ENCODE measurements around the gene SPINK6.

SPINK6 gene

DNA sequence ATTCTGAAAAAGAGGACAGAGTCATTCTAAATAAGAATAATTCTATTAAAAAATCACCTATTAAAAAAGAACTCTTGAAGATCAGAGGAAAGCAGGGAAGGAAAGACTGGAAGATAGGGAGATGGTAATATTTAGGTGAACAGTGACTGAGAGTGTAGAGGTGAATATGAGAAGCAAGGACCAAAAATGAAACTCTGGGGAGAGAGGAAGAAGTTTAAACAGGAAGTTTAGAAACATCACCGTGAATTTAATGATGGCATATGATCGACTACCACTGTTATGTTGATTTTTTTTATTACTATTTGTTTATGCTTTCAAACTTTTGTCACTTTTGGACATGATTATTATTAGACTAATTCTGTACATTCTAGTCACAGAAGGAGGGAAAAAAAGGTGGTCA lies 1.7 kb upstream of the SPINK6 start:
- TF ChIP-seq, protein P1, sequence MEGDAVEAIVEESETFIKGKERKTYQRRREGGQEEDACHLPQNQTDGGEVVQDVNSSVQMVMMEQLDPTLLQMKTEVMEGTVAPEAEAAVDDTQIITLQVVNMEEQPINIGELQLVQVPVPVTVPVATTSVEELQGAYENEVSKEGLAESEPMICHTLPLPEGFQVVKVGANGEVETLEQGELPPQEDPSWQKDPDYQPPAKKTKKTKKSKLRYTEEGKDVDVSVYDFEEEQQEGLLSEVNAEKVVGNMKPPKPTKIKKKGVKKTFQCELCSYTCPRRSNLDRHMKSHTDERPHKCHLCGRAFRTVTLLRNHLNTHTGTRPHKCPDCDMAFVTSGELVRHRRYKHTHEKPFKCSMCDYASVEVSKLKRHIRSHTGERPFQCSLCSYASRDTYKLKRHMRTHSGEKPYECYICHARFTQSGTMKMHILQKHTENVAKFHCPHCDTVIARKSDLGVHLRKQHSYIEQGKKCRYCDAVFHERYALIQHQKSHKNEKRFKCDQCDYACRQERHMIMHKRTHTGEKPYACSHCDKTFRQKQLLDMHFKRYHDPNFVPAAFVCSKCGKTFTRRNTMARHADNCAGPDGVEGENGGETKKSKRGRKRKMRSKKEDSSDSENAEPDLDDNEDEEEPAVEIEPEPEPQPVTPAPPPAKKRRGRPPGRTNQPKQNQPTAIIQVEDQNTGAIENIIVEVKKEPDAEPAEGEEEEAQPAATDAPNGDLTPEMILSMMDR (IDR thresholded peaks at IDR 0.05; ENCODE audit: borderline replicate concordance, insufficient read depth, low read depth, low read length) = no peak
- H3K4me3 ChIP-seq (ENCODE audit: low read depth, low read length) = no peak overlapping the region

DNA sequence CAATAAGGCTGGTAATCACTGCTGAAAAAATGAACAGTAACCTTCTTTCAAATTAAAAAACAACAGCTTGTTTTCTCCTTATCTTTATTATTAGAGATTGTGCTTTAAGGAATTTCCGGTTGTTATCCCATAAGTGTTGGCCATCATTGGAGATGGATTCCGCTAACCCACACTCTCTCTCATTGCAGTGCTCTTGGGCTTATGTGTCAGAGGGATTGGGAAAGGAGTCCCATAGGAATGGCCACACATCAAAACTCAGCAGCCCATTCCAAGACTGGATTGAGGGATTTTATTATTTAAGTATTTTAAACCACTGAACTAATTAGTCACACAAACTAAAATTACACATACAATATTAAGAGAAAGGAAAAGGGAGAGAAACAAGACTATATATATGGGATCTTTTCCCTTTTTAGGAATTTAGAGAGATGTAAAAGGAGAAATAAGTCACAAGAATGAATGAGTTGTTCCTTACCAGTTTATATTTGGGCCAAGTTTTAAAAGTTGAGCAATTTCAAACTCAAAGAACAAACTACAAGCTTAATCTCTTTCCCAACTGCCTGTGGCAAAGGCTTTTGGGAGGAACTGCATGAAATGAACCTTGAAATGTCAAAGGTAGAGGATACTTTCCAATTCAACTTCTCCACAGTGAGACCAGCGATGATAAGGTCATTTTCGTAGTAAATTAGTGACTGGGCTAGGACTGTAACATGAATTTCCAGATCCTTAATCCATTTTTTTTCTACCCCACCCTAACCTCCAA lies 2.4 kb downstream of the SPINK6 start:
- TF ChIP-seq, protein P1 (IDR thresholded peaks at IDR 0.05; ENCODE audit: borderline replicate concordance, insufficient read depth, low read depth, low read length) = no peak
- H3K4me3 ChIP-seq (ENCODE audit: low read depth, low read length) = no peak overlapping the region

DNA sequence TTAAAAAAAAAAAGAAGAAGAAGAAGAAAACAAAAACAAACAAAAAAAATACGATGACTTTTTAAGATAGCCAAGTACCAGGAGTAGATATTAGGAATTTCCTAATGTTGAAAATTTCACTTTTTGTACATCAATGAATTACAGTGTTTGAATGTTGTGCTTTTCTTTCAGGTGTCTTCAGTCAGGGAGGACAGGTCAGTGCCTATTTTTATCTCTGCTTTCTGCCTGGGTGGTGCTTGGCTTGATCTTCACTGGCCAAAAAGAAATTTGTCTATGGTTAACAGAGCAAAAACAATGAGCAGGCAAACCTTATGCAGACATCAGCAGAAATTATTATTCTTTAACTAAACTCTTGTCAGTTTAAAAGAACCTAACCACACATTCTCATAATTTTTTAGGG lies 3.0 kb downstream of the SPINK6 start:
- H3K4me3 ChIP-seq (ENCODE audit: low read depth, low read length) = no peak overlapping the region
- TF ChIP-seq, protein P1 (IDR thresholded peaks at IDR 0.05; ENCODE audit: borderline replicate concordance, insufficient read depth, low read depth, low read length) = no peak

DNA sequence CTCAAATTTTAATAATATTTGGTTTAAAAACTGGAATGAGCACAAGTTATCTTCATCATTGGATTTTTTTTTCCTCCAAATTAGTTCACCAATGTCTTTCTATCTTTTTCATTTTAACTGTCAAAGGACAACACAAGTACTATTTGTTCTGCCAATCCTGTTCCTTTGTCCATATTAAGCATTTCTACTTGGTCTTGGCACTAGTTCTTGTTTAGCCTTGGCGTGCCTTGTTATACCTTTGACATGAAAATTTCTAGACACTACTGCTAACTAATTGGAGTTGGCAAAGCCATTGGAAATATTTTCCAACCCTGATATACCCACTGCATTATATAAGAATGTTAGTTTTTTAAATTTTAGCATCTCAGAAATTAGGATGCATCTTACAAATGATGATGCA lies 3.8 kb downstream of the SPINK6 start:
- H3K4me3 ChIP-seq (ENCODE audit: low read depth, low read length) = no peak overlapping the region
- TF ChIP-seq, protein P1 (IDR thresholded peaks at IDR 0.05; ENCODE audit: borderline replicate concordance, insufficient read depth, low read depth, low read length) = no peak

DNA sequence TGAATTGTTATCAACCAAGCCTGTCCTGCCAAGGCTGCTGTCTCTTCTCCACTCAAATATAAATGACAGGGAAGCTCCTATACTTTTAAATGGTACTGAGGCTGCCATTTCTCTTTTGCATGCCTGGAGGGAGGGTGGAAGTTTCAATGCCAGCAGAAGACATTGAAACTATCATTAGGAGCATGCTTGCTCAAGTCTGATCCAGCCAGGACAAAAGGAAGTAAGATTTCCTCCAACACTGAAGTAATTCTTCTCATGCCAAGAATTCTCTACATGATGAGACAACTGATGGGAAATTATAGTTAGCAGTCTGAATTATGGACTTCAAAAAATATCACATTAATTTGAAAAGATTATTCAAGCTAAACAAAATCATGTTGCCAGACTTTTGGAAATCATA lies 5.4 kb downstream of the SPINK6 start:
- TF ChIP-seq, protein P1 (IDR thresholded peaks at IDR 0.05; ENCODE audit: borderline replicate concordance, insufficient read depth, low read depth, low read length) = no peak
- H3K4me3 ChIP-seq (ENCODE audit: low read depth, low read length) = no peak overlapping the region

DNA sequence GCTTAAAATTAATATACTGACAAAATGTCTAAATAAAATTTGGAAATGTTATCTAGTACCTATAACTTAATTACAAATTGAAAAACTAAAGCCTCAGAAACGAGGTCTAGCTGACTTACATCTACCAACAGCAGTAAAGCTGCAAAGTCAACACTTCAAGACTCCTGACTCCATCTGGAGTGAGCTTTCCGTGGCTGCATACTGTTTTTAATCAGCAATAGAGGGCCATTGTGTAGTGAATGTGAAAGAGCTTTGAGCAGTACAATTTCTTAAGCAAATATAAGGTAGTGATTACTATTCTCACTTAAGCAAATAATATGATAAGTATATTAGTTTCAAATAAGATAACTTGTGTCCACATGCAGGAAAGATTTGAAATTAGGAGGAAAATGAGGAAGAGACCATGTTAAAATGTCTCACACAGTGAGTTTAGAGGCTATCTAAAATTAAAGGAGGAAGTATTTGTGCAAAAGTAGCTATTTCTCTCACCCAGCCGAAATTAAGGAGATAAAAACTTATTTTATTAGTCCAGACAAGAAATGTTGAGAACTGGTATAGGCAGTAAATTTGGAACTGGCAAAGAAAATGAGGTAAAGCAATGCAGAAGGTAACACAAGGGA lies 6.4 kb downstream of the SPINK6 start:
- TF ChIP-seq, protein P1 (IDR thresholded peaks at IDR 0.05; ENCODE audit: borderline replicate concordance, insufficient read depth, low read depth, low read length) = no peak
- H3K4me3 ChIP-seq (ENCODE audit: low read depth, low read length) = no peak overlapping the region

DNA sequence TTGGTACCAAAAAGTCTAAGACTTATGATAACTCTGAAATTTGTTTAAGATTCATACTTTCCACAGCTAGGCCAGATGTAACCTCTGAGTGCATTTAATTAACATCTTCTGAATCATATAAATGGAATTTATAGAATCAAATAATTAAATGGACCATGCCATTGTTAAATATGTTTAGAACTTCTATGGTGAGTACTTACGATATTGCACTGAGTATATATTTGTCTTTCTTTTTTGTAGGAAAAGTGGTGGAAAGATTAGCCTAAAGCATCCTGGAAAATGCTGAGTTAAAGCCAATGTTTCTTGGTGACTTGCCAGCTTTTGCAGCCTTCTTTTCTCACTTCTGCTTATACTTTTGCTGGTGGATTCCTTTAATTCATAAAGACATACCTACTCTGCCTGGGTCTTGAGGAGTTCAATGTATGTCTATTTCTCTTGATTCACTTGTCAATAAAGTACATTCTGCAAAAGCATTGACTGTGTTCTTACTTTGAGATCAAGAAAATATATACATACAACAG lies 11.9 kb downstream of the SPINK6 start:
- TF ChIP-seq, protein P1 (IDR thresholded peaks at IDR 0.05; ENCODE audit: borderline replicate concordance, insufficient read depth, low read depth, low read length) = no peak
- H3K4me3 ChIP-seq (ENCODE audit: low read depth, low read length) = no peak overlapping the region

All from GM12875 (cell line).